GM21447 (cell line): ENCODE data around the gene KLF2.
"Not testable (repeated sequence)": the region's sequence is repeated elsewhere in the genome, so short reads cannot be mapped to it uniquely, and the experiment has no call there.

Experiments
- ATAC-seq: cut with Tn5 transposase; IDR thresholded peaks from one replicate; pipeline ENCODE4 v1.9.1; 2021; ENCODE audit not compliant: unreplicated experiment

Gene KLF2

GRCh38 chr19:16324384-16325160 is at the start of gene KLF2:
Gene KLF2 (plus strand): TSS chr19:16324826. CDS start chr19:16324924, 98 bp downstream.
- peak; percentile 62 for ATAC-seq

- no peak for ATAC-seq
These were observed 44.3 kb upstream of the KLF2 start for GRCh38 chr19:16280306-16280705.

- no peak for ATAC-seq
These were observed 42.9 kb upstream of the KLF2 start for GRCh38 chr19:16281743-16282142.

- ATAC-seq: no peak
These were observed 41.2 kb upstream of the KLF2 start for GRCh38 chr19:16283210-16284061.

GRCh38 chr19:16284505-16284904 is 40.1 kb upstream of the KLF2 start:
- no peak for ATAC-seq

GRCh38 chr19:16285079-16285478 is 39.5 kb upstream of the KLF2 start:
- ATAC-seq: not testable (repeated sequence)

GRCh38 chr19:16285769-16286498 is 38.7 kb upstream of the KLF2 start:
- no peak for ATAC-seq

GRCh38 chr19:16288544-16288943 is 36.1 kb upstream of the KLF2 start:
- no peak for ATAC-seq

GRCh38 chr19:16289594-16289993 is 35.0 kb upstream of the KLF2 start:
- no peak for ATAC-seq

- no peak for ATAC-seq
These were observed 33.9 kb upstream of the KLF2 start for GRCh38 chr19:16290692-16291091.

GRCh38 chr19:16293118-16294091 is 31.2 kb upstream of the KLF2 start:
- ATAC-seq: no peak

GRCh38 chr19:16295057-16295456 is 29.6 kb upstream of the KLF2 start:
- no peak for ATAC-seq

- ATAC-seq: no peak
These were observed 27.9 kb upstream of the KLF2 start for GRCh38 chr19:16296713-16297112.

GRCh38 chr19:16297575-16298178 is 26.9 kb upstream of the KLF2 start:
- ATAC-seq: no peak

GRCh38 chr19:16298334-16298733 is 26.3 kb upstream of the KLF2 start:
- ATAC-seq: no peak

GRCh38 chr19:16301999-16302694 is 22.5 kb upstream of the KLF2 start:
- ATAC-seq: no peak

GRCh38 chr19:16303755-16304154 is 20.9 kb upstream of the KLF2 start:
- no peak for ATAC-seq

- ATAC-seq: not testable (repeated sequence)
These were observed 20.1 kb upstream of the KLF2 start for GRCh38 chr19:16304511-16304910.

- ATAC-seq: not testable (repeated sequence)
These were observed 19.6 kb upstream of the KLF2 start for GRCh38 chr19:16305060-16305459.
